HG03460 (cell line): ENCODE data around the gene MFSD11.
"Not testable (repeated sequence)": the region's sequence is repeated elsewhere in the genome, so short reads cannot be mapped to it uniquely, and the experiment has no call there.

ENCODE experiments used
- ATAC-seq: cut with Tn5 transposase; IDR thresholded peaks from one replicate; pipeline ENCODE4 v1.9.1; 2021; ENCODE audit not compliant: unreplicated experiment

MFSD11 gene

GRCh38 chr17:76796081-76796480 lies 58.2 kb downstream of the MFSD11 start:
- no peak for ATAC-seq

DNA sequence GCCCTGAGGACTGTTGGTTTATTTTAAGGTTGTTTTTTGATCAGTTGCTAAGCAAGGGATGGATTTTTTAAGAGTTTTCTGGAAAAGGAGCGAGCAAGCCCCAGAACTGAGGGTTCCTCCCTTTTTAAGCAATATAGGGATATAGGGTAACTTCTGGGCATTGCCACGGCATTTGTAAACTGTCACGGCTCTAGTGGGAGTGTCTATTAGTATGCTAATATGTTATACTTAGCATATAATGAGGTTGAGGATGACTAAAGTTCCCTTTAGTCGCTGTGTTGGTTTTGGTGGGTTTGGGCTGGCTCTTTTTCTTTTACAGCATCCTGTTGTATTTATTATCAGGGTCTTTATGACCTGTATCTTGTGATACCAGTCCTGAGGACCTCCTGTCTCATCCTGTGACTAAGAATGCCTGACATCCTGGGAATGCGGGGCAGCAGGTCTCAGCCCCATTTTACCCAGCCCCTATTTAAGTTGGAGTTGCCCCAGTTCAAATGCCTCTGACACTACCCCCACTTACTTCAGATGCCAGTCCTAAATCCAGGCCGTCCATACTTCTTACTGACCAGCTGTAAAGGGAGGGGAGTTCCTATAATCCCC lies 59.4 kb downstream of the MFSD11 start:
- no peak for ATAC-seq

- no peak for ATAC-seq
Measured at GRCh38 chr17:76801706-76802105, 63.8 kb downstream of the MFSD11 start.

- no peak for ATAC-seq
Measured at GRCh38 chr17:76805319-76805718, 67.4 kb downstream of the MFSD11 start.

DNA sequence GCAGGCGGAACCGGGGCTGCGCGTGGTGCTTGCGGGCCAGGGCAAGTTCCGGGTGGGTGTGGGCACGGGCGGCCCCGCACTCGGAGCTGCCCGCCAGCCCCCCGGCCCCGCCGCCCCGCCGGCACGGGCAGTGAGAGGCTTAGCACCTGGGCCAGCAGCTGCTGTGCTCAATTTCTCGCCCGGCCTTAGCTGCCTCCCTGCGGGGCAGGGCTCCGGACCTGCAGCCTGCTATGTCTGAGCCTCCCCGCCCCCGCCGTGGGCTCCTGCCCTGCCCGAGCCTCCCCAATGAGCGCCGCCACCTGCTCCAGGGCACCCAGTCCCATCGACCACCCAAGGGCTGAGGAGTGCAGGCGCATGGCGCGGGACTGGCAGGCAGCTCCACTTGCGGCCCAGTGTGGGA lies 68.2 kb downstream of the MFSD11 start:
- not testable (repeated sequence) for ATAC-seq

- ATAC-seq = not testable (repeated sequence)
Measured at GRCh38 chr17:76806767-76807166, 68.8 kb downstream of the MFSD11 start.

- ATAC-seq = no peak
Measured at GRCh38 chr17:76808326-76808725, 70.4 kb downstream of the MFSD11 start.

DNA sequence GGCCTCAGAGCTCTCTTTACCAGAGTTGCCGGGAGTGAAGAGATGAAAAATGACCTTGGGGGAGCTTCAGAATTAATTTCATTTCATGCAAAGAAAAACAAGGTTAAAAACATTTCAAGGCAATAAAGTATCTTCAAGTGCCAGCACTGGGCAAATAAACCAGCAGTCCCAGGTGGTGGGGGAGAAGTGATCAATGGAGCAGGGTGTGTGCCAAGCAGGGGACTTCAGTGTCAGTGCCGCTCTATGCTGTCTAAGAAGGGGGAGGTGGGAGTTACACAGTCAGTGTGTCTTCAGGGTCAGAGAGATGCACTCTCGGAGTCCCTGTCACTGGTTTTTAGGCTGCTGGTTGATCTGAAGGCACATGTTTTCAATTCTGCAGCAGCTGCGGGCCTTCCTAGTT lies 73.0 kb downstream of the MFSD11 start:
- no peak for ATAC-seq

DNA sequence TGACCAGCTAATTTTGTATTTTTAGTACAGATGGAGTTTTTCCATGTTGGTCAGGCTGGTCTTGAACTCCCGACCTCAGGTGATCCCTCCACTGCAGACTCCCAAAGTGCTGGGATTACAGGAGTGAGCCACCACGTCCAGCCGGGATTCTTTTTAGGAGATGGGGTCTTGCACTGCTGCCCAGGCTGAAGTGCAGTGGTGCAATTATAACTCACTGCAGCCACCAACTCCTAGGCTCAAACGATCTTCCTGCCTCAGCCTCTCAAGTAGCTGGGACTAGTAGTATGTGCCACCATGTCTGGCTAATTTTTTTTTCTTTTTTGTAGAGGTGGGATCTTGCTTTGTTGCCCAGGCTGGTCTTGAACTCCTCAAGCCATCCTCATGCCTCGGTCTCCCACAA lies 73.9 kb downstream of the MFSD11 start:
- no peak for ATAC-seq

DNA sequence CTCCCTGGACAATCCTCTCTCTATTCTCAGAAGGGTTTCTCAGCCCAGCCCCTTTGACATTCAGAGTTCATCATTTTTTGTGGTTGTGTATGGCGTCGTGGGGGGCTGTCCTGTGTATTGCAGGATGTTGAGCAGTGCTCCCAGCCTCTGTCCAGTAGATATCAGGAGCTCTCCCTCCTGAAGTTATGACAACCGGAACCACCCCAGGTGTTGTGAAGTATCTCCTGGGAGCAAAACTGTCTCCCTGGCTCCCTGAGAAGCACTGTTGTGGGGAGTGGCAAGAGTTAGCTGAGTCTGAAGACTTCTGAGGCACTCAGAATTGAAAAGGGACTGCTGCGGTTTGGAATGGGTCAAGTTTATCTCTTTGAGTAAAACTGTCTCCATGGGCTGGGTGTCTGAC lies 74.3 kb downstream of the MFSD11 start:
- no peak for ATAC-seq

GRCh38 chr17:76812968-76813367 lies 75.0 kb downstream of the MFSD11 start:
- ATAC-seq = no peak

DNA sequence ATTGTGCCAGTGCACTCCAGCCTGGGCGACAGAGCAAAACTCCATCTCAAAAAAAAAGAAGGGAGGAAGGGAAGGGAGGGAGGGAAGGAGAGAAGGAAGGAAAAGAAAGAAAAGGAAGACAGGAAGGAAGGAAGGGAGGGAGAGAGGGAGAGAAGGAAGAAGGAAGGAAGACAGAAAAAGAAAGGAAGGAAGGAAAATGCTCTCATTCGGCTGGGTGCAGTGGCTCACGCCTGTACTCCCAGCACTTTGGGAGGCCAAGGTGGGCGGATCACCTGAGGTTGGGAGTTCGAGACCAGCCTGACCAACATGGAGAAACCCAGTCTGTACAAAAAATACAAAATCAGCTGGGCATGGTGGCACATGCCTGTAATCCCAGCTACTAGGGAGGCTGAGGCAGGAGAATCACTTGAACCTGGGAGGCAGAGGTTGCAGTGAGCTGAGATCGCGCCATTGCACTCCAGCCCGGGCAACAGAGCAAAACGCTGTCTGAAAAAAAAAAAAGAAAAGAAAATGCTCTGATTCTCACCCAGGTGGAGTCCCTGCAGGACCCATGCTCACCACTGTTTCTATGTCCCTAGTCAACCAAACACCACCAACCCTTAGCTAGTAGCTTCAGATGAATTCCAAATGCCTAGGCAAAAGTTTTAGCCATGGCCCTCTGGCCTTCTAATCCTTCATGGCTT lies 78.1 kb downstream of the MFSD11 start:
- ATAC-seq = not testable (repeated sequence)

DNA sequence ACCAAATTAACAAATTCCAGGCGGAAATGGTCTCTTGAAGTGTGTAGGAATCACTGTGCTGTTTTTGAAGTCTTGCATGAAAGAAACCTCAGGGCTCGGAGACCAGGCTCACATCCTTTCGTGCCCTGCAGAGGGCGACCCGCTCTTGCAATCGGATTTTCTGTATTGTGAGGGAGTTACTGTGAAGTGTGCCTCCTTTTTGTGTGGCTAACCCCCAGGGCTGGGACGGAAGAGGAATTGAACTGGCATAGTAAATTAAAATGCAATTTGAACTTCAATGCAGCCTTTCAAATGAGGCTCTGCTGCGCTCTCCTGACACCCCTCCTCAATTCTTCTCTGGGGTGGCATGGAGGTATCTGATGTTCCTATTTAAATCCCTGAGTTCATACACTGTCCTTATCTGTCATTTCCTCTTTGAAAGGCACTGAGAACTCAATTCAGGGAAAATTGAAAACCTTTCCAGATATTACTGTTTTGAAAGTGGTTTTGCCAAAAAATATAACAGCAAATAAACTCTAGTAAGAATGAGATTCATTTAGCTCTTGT lies 78.7 kb downstream of the MFSD11 start:
- ATAC-seq = no peak

DNA sequence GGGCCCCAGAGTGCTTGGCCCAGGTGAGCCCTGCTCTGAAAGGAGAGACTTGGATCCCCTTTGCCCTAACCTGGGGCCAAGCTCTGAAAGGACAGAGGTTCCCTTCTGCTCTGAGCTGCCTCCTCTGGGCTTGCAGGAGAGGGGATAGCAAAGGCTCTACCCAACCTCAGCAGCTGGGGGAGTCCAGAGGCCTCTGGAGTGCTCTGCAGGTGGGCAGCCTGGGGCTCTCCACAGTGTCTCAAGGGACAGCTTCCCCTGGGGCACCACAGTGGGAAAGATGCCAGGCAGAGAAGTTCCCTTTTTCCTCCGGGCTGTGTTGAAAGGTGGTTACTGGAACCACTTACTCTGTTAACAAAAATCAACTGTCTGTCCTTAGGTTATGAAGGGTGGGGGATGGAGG lies 82.1 kb downstream of the MFSD11 start:
- ATAC-seq = no peak

- no peak for ATAC-seq
Measured at GRCh38 chr17:76820561-76820960, 82.6 kb downstream of the MFSD11 start.

DNA sequence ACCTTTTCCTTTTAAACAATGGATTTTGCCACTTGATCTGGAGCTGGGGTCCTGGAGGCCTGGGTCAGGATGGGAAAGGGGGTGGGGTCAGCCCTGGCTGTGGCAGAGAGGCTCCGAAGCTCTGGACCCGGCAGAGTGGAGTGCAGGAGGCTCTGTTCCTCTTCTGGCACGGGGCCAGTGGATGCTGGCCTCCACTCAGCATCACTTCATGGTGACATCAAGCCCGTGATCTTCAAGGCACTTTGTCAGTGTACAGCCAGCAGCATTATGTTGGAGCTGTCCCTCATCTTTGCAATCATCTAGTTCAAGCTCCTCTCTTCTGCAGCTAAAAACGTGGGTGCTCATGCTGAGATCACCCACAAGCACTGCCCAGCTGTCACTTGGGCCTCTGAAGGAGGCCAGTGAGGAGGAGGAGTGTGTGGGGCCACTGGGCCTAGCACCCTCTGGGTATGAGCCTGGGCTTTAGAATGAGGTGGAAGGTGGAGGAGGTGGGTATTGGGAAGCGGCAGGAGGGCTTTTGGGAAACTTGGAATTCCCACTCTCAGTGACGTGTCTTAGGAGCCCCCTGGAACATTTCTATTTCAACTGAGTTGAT lies 84.4 kb downstream of the MFSD11 start:
- no peak for ATAC-seq

DNA sequence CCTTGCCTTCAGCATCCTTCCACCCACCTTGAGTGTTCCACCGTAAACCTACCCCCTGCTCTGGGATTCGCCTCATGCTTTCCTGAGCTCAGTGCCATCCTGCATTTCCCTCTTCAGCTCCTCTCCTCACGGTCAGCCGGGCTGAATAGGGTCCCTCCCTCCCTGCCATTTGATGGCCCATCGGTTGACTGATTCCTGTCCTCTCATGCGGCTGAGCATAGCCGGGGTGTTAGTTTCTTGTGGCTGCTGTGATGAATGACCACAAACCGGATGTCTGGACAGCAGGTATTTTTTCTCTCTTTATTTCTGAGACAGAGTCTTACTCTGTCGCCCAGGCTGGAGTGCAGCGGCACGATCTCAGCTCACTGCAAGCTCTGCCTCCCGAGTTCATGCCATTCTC lies 86.2 kb downstream of the MFSD11 start:
- no peak for ATAC-seq

- no peak for ATAC-seq
Measured at GRCh38 chr17:76826330-76827068, 88.6 kb downstream of the MFSD11 start.

DNA sequence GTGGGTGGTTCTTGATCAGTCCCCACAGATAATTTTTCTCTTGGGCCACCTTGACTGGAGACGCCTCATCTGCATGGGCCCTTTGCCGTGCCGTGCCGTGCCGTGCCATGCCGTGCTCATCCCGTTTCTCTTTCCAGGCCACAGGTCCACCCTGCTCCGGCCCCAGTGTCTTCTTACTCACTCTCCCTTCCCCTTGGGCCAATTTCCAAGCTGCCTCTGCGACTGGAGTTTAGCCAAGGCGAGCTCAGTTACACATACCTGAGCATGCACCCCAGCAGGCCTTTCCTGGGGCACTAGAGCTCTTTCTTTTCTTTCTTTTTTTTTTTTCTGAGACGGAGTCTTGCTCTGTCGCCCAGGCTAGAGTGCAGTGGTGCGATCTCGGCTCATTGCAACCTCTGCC lies 89.8 kb downstream of the MFSD11 start:
- ATAC-seq = no peak
